Calu3 (cell line): Measurements from ENCODE around the gene KLHL18. TPM values are rescaled to one million over a fixed set of nuclear protein-coding genes. Genes with fewer than 3 reads are reported as not detected.
A peak's percentile ranks its signal among the peaks of the same experiment; 100 is the strongest.

ENCODE experiments used
- BruUV-seq: library from RNA; stranded (reverse); fragments of 400-500 nt; replicated peaks from 2 replicates; lab custom pipeline; 2021; lab: Mats Ljungman, UMichigan
- CTCF ChIA-PET: fragments of 300-600 bp; sonication (Branson Sonifier 250); formaldehyde crosslinking; loops from one replicate; lab custom pipeline; 2022; ENCODE audit warnings: antibody characterized with exemption; lab: Charles Lee
- DNase-seq: peaks from one replicate; pipeline ENCODE4 v3.0.0; 2022
- H3K27ac Mint-ChIP-seq: one replicate; pipeline ENCODE4 v1.8.0; 2022; ENCODE audit warnings: mixed read lengths; ENCODE audit not compliant: unreplicated experiment
- H3K27me3 Mint-ChIP-seq: one replicate; pipeline ENCODE4 v1.8.0; 2022; ENCODE audit warnings: mixed read lengths; ENCODE audit not compliant: unreplicated experiment
- H3K36me3 Mint-ChIP-seq: one replicate; pipeline ENCODE4 v1.8.0; 2022; ENCODE audit warnings: mild to moderate bottlenecking, moderate library complexity, mixed read lengths; ENCODE audit not compliant: insufficient read depth, unreplicated experiment
- H3K4me1 Mint-ChIP-seq: one replicate; pipeline ENCODE4 v1.8.0; 2022; ENCODE audit warnings: mild to moderate bottlenecking, low read depth, mixed read lengths; ENCODE audit not compliant: unreplicated experiment
- H3K4me3 Mint-ChIP-seq: one replicate; pipeline ENCODE4 v1.8.0; 2022; ENCODE audit warnings: mild to moderate bottlenecking, low read depth, moderate library complexity, mixed read lengths; ENCODE audit not compliant: unreplicated experiment
- H3K9me3 Mint-ChIP-seq: one replicate; pipeline ENCODE4 v1.8.0; 2022; ENCODE audit warnings: low read depth, mixed read lengths; ENCODE audit not compliant: unreplicated experiment
- CTCF ChIP-seq: fragments of 200-600 bp; IDR thresholded peaks from one replicate; pipeline ENCODE4 v1.8.0; 2022; ENCODE audit warnings: antibody characterized with exemption; ENCODE audit not compliant: unreplicated experiment
- intact Hi-C: fragments of 100-400 bp; cut with micrococcal nuclease; formaldehyde crosslinking; loops from one replicate; pipeline ENCODE4 v1.10.0; 2022; ENCODE audit not compliant: unreplicated experiment
- total RNA-seq: library from RNA; stranded (reverse); gene quantifications from 2 replicates; pipeline ENCODE4 v1.2.3, GENCODE V29; 2022

KLHL18 gene
- total RNA-seq, 1 experiment from 2014 or later: 24.8 TPM

- Mint-ChIP-seq H3K36me3 (peaks cover 2% of the 10 kb centered on the region), H3K9me3 (no peaks in the 10 kb centered on the region), H3K4me1 (no peaks in the 10 kb centered on the region), H3K4me3 (no peak overlapping the region), H3K27me3 (no peaks in the 10 kb centered on the region), H3K27ac (no peak overlapping the region)
- CTCF ChIA-PET: no interaction called here
- no peak for DNase-seq
- TF ChIP-seq CTCF: no peak
- intact Hi-C loops: no loop called here
- no TSS peak for BruUV-seq
Observed at GRCh38 chr3:47347217-47347801, 64.6 kb downstream of the KLHL18 start.

- Mint-ChIP-seq H3K9me3 (no peaks in the 10 kb centered on the region), H3K27me3 (no peaks in the 10 kb centered on the region), H3K4me1 (no peaks in the 10 kb centered on the region), H3K36me3 (no peaks in the 10 kb centered on the region), H3K27ac (no peak overlapping the region), H3K4me3 (no peak overlapping the region)
- CTCF ChIA-PET: no interaction called here
- DNase-seq: no peak
- BruUV-seq: no TSS peak
- intact Hi-C loops: no loop called here
- TF ChIP-seq CTCF: no peak
Observed at GRCh38 chr3:47348411-47349154, 65.8 kb downstream of the KLHL18 start.

GRCh38 chr3:47355010-47355409 is 72.3 kb downstream of the KLHL18 start:
- no peak for DNase-seq

GRCh38 chr3:47356201-47356600 is 73.5 kb downstream of the KLHL18 start:
- no peak for DNase-seq
- no TSS peak for BruUV-seq
- Mint-ChIP-seq H3K27me3 (no peaks in the 10 kb centered on the region), H3K27ac (no peak overlapping the region), H3K36me3 (peaks cover 7% of the 10 kb centered on the region), H3K4me3 (no peak overlapping the region), H3K4me1 (peaks cover 9% of the 10 kb centered on the region), H3K9me3 (peaks cover 11% of the 10 kb centered on the region)
- intact Hi-C loops: no loop called here
- TF ChIP-seq CTCF: no peak
- CTCF ChIA-PET: interaction anchor here (0.6 kb wide), 1 partner anchor 179 kb away, joined by 6 read pairs; no protein-coding TSS in a partner anchor

More at GRCh38 chr3:47355010-47355409, 72.3 kb downstream of the KLHL18 start:
- intact Hi-C loops: no loop called here
- Mint-ChIP-seq H3K36me3 (peaks cover 1% of the 10 kb centered on the region), H3K27me3 (no peaks in the 10 kb centered on the region), H3K4me1 (peaks cover 3% of the 10 kb centered on the region), H3K27ac (peak overlapping the region; percentile 19), H3K9me3 (peaks cover 6% of the 10 kb centered on the region), H3K4me3 (no peak overlapping the region)
- BruUV-seq: no TSS peak
- CTCF ChIA-PET: no interaction called here
- no peak for TF ChIP-seq CTCF
